Measurements from ENCODE around the gene STK16.
A peak's percentile ranks its signal among the peaks of the same experiment; 100 is the strongest.

The STK16 gene

DNA sequence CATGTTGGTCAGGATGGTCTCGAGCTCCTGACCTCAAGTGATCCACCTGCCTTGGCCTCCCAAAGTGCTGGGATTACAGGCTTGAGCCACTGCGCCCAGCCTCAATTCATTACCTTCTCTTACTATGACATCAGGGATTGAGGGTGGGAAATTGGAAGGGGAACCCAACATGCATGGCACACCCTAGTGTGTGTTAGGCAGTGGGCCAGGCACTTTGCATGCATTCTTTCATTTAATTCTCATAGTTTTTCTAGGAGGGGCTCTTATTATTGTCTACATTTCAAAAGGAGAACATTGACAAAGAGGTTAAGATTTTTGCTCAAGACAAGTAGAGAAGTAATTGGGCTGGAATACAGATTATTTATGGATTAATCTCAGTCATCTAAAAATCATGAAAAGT lies 23.0 kb downstream of the STK16 start:
- no peak for DNase-seq (ENCODE audit: low read depth in 1 of 2, low spot score in 1 of 2)

DNA sequence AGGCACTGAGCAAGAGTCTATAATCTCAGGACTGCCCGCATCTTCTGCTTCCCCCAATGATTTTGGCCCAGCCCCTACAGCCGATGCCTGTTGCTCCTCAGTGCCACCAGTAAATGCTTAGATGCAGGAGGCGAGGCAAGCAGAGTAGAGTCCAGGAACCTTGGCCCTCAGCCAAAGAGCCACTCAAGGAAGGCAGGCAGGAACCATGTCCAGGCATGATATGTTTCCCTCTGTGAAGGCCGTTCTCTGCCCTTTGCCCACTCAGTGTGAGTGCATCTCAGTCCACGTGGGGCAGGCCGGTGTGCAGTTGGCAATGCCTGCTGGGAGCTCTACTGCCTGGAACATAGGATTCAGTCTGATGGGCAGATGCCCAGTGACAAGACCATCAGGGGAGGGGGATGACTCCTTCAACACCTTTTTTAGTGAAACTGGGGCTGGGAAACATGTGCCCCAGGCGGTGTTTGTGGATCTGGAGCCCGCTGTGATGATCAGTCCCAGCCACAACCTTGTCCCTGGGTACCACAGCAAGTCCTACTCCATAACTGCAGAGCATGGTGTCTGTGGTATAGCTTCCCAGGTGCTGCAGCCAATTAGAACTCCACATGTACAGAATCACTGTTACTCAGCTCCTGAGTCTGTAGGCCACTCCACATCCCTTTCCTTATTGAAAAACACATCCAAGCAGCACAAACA lies 24.2 kb downstream of the STK16 start:
- DNase-seq (ENCODE audit: low read depth in 1 of 2, low spot score in 1 of 2), result no peak

DNA sequence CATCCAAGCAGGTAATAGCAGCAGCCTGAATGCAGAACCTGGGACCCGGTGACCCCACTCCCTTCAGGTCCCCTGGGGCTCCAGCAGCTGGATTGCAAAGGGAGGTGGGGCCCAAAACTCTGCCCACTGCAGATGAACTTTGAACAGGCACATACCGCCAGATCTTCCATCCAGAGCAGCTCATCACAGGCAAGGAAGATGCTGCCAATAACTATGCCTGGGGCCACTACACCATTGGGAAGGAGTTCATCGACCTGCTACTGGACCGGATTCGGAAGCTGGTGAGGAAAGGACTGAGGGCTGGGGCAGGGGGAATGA lies 24.7 kb downstream of the STK16 start:
- no peak for DNase-seq (ENCODE audit: low read depth in 1 of 2, low spot score in 1 of 2)

DNA sequence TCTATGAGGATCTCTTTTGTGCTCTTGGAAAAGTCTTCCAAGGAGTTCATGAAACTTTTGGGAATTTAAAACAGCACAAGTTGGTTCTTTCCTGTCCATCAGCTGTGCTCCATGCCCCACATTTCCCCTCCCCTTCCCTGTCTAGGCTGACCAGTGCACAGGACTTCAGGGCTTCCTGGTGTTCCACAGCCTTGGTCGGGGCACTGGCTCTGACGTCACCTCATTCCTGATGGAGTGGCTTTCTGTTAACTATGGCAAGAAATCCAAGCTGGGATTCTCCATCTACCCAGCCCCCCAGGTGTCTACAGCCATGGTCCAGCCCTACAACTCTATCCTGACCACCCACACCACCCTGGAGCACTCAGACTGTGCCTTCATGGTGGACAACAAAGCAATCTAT lies 25.7 kb downstream of the STK16 start:
- no peak for DNase-seq (ENCODE audit: low read depth in 1 of 2, low spot score in 1 of 2)

DNA sequence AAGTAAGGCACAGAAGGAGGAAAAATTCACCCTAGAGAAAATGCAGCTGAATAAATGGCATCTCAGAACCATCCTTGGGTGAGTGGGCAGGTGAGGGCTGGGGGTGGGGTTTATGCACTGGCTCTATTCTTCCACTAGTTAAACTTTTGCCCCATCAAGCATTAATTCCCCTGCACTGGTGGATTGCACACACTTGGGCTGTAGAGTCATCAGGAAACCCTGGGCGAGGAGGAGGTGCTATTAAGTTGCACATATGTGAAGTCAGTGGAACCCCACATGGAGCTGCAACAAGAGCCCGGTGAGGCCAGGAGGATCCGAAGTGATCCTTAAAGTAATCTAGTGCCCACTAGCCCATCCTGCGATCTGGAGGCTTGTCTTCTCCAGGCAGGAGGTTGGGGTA lies 27.1 kb downstream of the STK16 start:
- no peak for DNase-seq (ENCODE audit: low read depth in 1 of 2, low spot score in 1 of 2)

DNA sequence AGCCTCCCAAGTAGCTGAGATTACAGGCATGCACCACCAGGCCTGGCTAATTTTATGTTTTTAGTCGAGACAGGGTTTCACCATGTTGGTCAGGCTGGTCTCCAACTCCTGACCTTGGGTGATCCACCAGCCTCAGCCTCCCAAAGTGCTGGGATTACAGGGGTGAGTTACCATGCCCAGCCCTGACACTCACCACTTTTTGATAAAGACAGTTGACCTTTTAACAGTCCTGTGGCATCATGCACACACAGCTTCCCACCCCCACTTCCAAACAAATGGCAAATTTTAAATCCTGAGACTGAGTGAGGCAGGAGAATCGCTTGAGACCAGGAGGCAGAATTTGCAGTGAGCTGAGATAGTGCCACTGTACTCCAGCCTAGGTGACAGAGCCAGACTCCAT lies 27.7 kb downstream of the STK16 start:
- DNase-seq (ENCODE audit: low read depth in 1 of 2, low spot score in 1 of 2), result no peak

DNA sequence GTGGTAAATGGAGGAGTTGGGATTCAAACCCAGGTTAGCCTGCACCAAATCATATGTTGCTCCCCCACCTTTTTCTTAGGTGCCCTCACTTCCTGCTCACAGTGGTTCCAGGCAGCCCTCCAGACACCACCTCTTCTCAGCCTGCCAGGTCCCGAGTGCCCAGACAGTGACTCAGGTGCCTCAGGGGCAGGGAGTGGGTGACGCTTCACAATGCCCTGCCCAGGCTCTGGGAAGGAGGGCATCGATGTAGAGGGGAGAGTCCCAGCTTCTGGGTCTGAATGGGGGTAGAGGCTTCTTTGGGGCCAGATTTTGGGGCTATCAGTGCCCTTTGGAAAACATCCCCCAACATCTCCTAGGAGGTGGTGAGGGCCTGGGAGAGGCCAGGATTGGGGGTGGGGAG lies 28.7 kb downstream of the STK16 start:
- no peak for DNase-seq (ENCODE audit: low read depth in 1 of 2, low spot score in 1 of 2)

DNA sequence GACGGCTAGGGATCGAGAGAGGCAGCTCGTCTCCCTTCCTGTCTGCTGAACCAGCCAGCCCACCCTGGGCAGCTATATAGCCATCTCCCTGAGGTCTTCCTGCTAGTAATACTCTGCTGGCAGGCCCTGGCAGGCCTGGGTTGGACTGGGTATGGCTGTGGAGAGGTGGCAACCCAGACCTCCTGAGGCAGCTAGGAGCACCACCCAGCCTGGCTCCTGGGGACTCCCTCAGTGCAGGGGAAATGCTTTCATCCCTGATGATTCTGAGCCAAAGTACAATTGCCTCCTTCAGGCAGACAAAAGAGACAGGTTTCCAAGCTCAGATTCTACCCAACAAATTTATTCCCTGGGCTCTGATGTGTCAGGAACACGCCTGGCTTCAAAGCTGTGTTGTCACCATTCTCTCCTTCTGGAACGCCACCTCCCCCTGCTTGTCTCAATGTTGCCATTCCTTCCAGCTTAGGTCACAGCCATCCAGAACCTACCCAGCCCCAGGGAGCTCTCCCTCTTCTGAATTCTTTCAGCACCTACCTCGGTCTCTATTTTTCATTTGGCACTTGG lies 29.2 kb downstream of the STK16 start:
- no peak for DNase-seq (ENCODE audit: low read depth in 1 of 2, low spot score in 1 of 2)

DNA sequence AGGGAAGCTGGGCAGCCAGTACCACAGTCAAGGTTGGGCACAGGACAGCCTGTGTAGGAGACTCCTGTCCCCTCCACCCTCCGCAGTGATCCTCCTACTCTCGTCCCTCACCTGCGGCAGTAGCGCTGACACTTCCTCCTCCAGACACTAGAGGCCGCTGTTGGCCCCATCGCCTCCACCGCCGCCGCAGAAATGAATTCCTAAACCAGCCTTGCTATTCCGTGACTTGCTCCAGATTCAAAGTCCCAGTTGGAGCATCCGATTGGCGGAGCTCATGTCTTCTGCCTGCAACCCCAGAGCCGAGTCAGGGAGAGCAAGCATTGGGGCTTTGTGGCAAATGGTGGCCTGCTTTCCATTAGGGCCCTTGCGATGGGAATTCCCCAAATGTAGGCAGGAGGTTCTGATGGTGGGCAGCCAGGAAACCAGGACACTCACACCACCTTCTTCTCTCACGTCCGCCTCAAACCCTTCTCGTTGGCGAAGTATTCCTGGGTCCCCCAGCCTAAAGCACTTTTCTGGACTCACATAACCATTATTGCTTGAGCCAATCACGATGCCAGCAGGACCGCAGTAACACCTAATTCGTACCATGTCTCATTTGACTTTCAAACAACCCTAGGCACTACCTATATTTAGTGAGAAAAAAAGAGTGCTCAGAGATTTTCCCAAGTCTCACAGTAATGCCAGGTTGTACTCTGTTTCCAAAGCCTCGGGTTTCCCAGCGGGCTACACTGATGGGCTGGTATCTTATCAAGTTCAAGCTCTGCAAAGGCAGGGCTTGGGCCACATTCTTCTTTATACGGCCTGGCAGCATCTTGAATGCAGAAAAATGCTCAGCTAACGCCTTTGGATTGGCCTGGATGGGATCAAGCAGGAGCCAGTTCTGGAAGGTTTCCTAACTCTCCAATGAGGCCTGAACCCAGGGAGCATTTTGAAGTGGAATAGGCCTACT lies 32.7 kb downstream of the STK16 start:
- DNase-seq (ENCODE audit: low read depth in 1 of 2, low spot score in 1 of 2), result peak; percentile 55 to 65

DNA sequence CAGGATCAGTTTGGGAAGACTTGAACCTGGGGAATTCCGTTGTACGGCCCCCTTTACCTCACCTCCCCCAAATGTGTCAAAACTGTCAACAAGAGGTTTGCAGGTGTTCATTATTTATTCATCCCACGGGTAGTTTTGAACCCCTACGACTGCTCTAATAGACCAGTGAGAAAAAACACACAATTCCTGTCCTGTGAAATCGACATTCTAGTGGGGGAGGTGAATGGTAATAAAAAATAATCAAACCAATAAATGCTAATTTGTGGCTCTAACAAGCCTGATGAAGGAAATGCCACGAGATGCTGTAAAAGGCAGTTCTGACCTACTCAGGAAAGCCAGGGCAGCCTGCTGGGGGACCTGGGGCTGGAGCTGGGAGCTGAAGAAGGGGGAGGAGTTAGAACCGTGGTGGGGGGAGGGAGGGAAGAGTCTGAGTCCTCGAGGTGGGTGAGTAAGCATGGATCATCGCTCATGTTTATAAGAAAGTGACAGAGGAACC lies 33.4 kb downstream of the STK16 start:
- no peak for DNase-seq (ENCODE audit: low read depth in 1 of 2, low spot score in 1 of 2)

DNA sequence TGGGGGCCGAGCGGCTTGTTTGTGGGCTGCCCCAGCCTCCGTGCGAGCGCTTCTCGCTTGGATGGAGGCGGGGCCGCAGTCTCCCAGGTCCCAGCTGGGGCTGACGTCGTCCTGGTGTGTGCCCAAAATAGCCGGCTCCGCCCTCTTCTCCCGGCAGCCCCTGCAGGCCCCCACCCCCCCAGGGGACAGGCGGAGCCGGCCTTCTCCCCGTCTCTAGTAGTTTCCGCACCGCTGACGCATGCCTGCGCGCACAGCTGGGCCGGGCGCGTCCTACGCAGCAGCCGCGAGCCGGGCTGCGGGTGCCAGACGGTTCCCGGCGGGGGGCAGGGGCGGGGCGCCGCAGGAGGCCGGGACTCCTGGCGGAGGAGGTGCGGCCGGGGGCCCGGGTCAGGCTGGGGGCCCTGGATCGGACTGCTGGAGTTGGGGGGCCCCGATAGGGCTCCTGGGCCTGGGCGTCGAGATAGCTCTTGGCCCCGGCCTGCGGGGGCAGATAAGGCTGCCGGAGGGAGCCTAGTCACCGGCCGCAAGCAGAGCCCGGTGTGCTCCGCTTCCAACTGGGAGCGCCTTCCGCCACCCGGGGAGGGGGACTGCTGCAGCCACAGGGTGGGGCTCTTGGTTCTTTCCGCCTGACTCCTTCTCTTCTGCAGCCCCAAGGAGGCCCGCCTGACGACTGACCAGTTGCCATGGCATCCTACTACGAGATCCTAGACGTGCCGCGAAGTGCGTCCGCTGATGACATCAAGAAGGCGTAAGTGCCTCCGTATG lies 34.1 kb downstream of the STK16 start, which contains the start of gene DNAJB2:
Gene DNAJB2 (plus strand): TSS at position 216 of the 765 bp plus-strand sequence. CDS start 468 bp downstream, at position 684.
- peak; percentile 96 to 98 for DNase-seq (ENCODE audit: low read depth in 1 of 2, low spot score in 1 of 2)

DNA sequence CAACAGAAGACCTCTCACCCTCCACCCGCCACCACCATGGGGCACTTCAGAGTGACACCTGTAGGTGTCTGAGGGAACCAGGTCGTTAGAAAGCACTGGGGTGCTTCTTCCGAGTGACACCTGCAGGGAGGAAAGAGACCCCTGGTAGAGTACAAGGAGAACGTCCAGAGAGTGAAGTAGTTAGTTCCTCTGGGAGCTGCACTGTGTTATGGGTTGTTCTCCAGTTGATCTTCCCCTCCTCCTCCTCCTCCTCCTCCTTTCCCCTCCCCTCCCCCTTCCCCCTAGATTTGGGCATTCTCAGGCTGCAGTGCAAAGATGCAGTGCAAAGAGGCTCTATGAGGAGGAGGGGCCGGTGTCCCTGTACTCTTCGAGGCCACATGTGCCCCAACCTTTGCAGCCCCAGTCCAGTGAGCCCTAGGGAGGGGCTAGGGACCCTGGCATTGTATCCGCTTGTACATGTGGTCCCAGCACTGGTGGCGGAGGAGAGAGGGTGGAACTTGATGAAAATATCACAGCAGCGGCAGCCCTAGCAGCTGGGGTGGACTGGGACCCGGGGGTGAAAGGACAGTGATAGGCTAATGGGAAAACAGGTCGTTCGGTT lies 34.7 kb downstream of the STK16 start:
- no peak for DNase-seq (ENCODE audit: low read depth in 1 of 2, low spot score in 1 of 2)

DNA sequence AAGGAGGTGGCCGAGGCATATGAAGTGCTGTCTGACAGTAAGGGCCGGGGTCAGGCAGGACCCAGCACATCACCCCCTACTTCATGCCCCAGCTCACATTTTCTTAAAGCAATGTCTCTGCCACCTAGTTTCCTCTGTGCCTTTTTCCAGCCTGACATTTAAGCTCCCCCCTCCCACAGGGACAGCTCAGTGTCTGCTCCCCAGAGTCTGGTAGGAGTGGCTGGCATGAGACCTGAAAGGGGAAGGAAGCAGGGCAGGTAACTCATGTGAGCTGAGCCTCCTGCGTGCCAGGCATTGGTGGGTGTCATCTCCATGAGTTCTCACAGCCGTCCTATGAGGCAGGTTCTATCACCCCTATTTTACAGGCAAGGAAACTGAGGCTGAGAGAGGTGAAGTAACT lies 35.4 kb downstream of the STK16 start:
- DNase-seq (ENCODE audit: low read depth in 1 of 2, low spot score in 1 of 2), result no peak

DNA sequence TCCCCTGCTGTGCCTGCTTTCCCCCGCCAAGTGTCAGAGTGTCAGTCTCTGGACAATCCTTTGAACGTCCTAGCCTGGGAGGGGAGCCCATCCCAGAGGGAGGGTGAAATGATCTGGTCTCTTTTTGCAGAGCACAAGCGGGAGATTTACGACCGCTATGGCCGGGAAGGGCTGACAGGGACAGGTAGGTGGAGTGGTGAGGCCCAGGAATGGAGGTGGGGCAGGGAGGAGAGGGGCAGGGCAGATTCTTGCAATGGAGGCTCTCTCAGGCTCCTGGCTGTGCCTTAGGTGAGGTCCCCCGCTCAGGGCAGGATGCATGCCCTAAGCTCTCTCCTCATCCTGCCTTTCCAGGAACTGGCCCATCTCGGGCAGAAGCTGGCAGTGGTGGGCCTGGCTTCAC lies 36.3 kb downstream of the STK16 start:
- no peak for DNase-seq (ENCODE audit: low read depth in 1 of 2, low spot score in 1 of 2)

DNA sequence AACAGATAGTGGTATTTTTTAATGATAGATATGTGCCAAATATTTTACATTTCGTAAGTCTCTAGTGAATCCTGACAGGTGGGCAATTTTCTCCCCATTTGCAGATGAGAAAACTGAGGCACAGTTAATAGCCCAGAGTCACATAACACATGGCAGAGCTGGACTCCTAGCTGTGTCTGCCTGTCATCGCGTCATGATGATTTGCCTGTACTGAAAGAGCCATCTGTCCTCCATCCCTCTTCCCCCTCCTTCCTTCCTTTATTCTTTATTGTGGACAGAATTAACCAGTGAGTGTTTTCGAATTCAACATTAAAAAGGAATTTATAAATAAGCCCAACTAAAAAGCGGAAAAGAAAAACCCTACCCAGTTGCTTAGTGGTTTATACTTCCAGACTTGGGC lies 37.1 kb downstream of the STK16 start:
- DNase-seq (ENCODE audit: low read depth in 1 of 2, low spot score in 1 of 2), result no peak

DNA sequence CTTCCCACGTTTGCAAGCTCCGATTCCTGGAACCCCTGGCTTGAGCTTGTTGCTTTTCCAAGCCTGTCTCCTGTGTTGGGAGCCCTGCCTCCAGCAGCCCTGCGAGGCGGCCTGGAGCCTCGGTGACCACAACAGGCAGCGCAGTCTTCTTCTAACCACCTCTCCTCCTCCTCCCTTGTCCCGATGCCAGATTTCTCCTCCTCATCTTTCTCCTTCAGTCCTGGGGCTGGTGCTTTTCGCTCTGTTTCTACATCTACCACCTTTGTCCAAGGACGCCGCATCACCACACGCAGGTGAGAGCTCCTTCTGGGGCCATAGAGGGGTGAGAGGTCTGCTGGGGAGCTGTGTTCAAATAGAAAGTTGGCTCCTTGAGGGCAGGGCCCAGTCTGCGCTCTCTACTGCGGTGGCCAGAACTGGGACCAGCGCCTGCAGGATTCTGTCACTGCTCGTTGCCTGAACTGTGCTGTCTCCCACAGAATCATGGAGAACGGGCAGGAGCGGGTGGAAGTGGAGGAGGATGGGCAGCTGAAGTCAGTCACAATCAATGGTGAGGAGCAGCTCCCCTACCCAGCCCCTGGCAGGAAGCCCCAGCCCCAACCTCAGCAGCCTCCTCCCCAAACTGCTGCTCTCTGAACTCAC lies 37.8 kb downstream of the STK16 start:
- DNase-seq (ENCODE audit: low read depth in 1 of 2, low spot score in 1 of 2), result no peak

DNA sequence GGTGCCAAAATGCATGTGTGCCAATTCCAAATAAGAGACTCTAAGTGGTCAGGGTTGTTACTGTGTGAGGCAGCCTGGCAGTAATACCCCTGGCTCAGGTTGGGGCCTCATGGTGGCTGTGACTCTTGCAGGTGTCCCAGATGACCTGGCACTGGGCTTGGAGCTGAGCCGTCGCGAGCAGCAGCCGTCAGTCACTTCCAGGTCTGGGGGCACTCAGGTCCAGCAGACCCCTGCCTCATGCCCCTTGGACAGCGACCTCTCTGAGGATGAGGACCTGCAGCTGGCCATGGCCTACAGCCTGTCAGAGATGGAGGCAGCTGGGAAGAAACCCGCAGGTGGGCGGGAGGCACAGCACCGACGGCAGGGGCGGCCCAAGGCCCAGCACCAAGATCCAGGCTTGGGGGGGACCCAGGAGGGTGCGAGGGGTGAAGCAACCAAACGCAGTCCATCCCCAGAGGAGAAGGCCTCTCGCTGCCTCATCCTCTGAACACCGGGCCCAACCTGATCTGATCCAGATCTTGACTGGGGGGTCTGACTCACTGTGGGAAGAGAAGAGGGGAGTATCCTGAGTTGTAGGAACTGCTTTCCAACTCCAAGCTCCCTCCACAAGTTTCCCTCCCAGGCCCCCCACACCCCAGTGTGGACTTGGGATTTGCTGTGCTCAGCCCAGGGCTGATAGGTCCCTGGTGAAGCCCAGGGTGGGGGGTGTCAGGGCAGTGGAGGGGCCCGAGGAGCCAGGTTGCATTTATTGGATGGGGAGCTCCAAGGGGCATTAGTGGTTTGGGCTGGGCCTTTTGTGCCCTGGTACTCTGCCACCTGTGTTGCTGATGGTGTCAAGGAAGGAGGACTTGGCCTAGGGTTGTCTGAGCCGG lies 39.5 kb downstream of the STK16 start:
- no peak for DNase-seq (ENCODE audit: low read depth in 1 of 2, low spot score in 1 of 2)

DNA sequence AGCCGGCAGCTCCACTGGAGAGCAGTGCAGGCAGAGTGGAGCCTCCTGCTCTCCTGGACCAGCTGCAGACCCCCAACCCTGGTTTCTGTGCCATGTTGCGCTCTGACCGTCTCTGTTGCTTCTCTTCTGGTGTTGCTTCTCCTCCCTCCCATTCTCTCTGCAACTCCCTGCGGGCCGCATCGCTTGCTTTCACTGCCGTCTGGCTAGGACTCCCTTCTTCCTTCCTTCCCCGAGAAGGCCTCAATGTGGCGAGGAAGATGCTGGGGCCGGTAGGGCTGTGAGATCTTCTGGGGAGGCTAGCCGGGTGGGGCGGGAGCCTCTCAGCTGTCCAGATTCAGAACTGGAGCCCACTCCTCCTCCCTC lies 40.1 kb downstream of the STK16 start:
- DNase-seq (ENCODE audit: low read depth in 1 of 2, low spot score in 1 of 2), result no peak

DNA sequence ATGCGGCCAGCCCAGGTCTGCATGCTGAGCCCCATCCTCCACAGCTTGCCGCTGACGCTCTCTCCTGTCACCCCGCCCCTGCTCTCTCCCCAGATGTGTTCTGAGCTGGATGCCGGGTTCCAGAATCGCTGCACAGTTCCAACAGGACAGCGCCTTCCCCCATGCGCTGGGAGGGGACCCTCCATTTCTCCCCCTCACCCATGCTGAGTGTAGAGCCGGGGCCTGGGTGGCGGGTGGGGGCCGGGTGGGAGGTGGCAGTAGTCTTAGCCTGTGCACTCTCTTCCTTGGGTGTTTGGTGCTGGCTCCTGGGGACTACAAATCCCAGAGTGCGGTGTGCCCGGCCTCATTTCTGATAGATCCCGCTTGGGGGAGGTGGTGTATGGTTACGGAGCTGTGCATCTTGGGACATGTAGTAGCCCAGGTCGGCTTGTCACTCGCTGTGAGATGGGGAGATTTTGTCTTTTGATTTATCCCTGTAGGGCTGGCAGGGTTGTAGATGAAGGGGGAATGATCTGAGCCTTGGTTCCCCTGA lies 40.7 kb downstream of the STK16 start:
- no peak for DNase-seq (ENCODE audit: low read depth in 1 of 2, low spot score in 1 of 2)
